Jurkat, Clone E6-1 (cell line): ENCODE measurements around the gene ADM2.

ENCODE experiments used
- DNase-seq: peaks from one replicate; pipeline ENCODE4 v3.0.0-alpha.2; 2011; ENCODE audit warnings: low read depth, low spot score
- H3K4me3 ChIP-seq: 2 replicates; pipeline ENCODE4 v1.5.1; 2011; ENCODE audit warnings: mild to moderate bottlenecking, low read length, control low read depth, moderate library complexity

The ADM2 gene

GRCh38 chr22:50443801-50444625 lies 37.3 kb upstream of the ADM2 start:
- no peak for DNase-seq

GRCh38 chr22:50444663-50445062 lies 36.7 kb upstream of the ADM2 start:
- no peak for DNase-seq
- H3K4me3 ChIP-seq, result no peak overlapping the region

More at GRCh38 chr22:50443801-50444625, 37.3 kb upstream of the ADM2 start:
- no peak overlapping the region for H3K4me3 ChIP-seq

DNA sequence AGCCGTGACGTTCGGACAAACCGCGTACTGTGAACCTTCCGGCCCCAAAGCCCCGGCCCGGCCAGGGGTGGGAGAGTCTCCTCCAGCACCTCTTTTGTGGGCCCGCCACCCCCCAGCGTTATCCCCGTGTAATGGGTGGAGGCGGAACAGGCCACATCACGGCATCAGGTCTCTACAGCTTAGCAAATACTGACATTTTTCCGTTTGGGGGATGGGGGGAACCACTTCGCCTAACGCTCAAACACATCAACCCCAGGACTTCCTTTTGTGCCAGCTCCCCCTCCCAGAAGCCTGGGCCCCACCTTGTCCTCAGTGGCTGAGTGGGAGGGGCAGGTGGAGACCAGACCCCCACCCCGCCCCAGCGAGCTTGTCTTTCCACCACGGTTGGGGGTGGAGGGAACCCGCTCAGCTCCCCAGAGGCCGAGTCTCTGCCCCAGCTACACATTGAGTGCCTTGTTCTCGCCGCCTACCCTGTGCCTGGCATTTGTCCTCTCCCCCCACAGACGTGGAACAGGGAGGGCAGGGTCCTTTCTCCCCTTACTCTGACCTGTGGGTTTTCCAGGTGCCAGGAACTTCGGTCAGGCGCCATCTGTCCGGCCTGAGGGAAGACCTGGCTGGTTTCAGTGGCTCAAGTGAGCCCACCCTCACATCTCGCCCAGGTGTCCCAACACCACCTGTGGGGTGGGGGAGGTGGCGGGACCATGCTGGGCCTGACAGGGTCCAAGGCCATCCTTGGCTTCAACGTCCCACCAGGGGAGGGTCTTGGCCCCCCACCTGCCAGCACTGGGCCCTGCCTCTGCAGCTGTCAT lies 36.1 kb upstream of the ADM2 start:
- peak; percentile 78 for DNase-seq
- no peak overlapping the region for H3K4me3 ChIP-seq

- no peak for DNase-seq
- no peak overlapping the region for H3K4me3 ChIP-seq
Observed at GRCh38 chr22:50445880-50446707, 35.2 kb upstream of the ADM2 start.

DNA sequence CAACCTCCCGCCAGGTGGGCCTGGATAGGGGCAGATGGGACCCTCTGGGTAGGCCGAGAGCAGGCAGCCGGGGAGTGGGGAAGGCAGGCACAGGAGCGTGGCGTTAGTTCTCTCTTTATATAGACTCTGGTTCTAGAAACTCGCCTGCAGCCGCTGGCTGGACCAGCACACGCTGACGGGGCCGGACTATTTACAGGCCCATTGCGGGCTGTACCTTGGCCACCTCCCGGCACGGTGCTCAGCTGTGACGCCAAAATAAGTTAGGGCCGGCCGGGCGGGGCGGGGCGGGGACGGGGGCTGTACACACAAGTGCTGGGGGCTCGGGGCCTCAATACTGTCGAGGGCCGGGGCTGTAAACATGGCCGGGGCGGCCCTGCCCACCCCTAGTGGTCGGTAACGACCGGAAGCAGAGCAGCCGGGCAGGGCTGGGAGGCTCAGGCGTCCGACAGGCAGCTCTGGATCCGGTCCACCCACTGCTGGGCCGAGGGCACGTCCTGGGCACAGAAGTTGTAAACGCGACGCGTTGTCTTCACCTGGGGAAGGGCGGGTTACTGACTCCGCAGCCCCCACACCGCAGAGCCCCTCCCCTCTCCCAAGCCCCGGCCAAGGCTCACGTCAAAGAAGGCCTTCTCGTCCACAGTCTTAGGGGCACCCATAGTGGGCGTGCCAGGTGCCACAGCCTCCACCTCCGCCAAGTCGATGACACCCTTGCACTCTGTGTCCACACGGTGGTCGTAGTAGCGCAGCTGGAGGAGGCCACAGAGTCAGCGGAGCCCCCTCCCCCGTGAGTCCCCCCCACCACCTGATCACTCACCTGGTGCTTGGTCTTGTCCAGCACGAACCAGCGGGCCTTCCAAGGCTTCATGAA lies 34.4 kb upstream of the ADM2 start:
- no peak for DNase-seq
- no peak overlapping the region for H3K4me3 ChIP-seq

DNA sequence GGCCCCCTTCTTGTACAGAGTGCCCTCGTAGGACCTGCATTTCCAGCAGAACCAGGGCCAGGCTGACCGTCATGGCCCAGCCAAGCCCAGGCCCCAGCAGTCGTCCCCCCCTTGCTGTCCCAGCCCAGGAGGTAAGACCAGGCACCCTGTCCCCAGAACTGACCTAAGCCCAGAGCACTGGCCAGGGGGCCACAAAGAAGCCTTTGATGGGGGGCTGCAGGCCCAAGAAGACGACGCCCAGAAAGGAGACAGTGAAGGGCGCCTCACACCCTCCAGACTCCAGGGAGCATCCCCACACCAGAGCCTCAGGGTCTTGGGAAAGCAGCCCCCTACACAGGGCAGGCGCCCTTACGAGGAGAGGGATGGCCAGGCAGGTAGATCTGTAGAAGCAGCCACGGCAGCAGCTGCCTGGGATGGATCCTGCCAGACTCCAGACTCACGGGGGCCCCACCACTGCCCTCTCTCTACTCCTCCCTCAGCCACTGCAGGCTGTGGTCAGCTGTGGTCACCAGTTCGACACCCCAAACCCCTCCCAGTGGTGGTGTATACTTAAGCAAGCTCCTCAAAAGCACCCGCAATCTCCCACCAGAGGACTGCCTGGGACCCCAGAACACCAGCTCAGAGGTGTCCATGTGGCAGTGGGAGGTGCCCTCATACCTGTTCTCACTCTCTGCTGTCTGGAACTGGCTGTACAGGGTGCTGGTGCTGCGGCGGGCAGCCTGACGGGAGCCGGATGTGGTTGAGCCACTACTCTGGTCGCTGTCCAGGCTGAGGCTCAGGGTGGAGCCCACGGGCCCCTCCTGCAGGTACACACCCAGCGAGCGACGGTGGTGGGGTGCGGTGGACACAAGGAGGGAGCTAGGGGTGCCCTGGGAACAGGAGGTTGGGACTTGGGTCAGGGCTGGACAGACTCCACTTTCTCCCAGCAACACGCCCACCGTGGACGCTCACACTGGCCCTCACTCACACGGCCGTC lies 33.5 kb upstream of the ADM2 start:
- H3K4me3 ChIP-seq, result no peak overlapping the region
- DNase-seq, result no peak

DNA sequence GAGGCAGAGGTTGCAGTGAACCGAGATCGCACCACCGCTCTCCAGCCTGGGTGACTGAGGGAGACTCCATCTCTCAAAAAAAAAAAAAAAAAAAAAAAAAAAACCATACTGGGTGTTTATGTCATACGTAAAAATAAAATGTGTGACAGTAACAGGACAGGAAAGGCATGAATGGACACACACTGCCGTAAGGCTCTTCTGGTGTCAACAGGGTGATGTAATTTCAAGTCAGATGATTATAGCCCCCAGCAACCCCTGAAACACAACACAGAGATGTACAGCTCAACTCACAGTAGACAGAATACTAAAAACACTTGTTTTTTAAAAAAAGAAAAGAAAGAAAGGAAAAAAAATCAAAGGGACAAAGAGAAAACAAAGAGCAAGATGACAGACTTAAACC lies 28.7 kb upstream of the ADM2 start:
- no peak for DNase-seq

GRCh38 chr22:50454556-50455075 lies 26.7 kb upstream of the ADM2 start:
- DNase-seq, result no peak
- H3K4me3 ChIP-seq, result no peak overlapping the region

More for the DNA sequence above, 28.7 kb upstream of the ADM2 start:
- H3K4me3 ChIP-seq, result no peak overlapping the region

DNA sequence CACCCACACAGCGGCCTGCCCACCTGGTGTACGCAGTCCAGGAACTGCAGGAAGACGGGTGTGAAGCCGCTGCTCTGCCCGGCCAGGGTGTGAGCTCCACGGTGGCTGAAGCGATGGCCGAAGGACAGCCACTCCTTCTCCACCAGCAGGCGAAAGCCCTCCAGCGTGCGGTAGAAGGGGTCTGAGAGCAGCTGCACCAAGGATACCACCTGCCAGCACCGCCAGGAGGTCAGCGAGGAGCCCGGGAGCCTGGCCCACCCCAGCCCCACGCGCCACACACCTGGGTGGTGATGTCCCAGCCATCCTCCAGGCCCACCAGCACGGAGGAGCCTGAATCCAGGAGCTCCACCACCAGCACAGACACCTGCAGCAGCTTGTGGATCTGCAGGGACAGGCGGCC lies 26.1 kb upstream of the ADM2 start:
- H3K4me3 ChIP-seq, result no peak overlapping the region
- DNase-seq, result no peak

- no peak overlapping the region for H3K4me3 ChIP-seq
- DNase-seq, result no peak
Observed at GRCh38 chr22:50456026-50456425, 25.3 kb upstream of the ADM2 start.

GRCh38 chr22:50456466-50457234 lies 24.7 kb upstream of the ADM2 start:
- DNase-seq, result no peak
- H3K4me3 ChIP-seq, result no peak overlapping the region

DNA sequence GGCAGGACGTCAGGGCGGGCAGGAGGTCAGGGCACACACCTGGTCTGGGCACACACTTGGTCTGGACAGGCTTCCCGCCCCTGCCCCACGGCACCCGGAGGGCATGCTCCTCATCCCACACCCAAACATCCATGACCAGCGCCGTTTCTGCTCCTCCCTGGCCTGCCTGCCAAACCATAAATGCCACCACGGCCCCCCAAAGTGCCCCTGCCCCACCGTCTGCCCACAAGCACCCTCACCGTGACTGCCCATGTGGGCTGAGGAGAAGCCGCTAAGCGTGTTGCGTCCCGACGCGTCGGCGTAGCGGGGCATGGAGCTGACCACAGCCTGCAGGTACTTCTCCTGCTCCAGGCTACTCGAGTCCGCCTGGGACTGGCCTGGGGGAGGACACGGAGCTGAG lies 22.3 kb upstream of the ADM2 start:
- no peak for DNase-seq
- no peak overlapping the region for H3K4me3 ChIP-seq

- no peak for DNase-seq
- H3K4me3 ChIP-seq, result no peak overlapping the region
Observed at GRCh38 chr22:50459496-50460140, 21.7 kb upstream of the ADM2 start.

DNA sequence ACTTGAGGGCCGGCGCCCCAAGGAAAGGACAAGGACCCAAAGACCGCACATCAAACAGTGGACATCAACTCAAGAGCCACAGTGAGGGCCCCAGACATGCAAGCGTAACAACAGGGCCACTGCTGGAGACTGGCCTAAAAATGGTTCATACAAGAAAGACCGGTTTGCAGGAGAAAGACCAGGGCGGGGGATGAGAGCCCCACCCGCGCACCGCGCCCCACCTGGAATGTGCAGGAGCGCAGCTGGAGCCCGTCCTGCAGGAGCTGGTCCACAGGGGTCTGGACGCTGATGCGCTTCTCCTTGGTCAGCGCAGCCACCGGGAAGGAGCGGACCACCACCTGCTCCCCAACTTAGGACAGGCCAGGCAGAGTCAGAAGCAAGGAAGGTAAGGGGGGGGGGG lies 20.4 kb upstream of the ADM2 start:
- no peak overlapping the region for H3K4me3 ChIP-seq
- DNase-seq, result no peak

DNA sequence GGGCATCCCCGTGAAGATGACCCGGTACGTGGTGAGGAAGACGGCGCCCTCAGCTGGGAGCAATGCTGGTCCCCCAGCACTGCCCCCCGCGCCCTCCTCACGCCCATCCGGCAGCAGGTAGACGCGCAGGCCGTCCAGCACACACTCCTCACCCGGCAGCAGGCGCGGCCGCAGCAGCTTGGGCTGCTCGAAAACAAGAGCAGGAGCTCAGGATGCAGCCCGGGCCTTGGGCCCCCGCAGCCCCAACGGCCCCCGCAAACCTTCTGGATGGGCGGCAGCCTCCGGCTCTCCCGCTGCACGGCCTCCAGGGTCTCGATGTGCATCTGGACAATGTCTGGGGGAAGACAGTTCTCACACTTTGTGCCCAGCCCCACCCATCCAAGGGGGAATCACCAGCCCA lies 19.8 kb upstream of the ADM2 start:
- H3K4me3 ChIP-seq, result no peak overlapping the region
- DNase-seq, result no peak

DNA sequence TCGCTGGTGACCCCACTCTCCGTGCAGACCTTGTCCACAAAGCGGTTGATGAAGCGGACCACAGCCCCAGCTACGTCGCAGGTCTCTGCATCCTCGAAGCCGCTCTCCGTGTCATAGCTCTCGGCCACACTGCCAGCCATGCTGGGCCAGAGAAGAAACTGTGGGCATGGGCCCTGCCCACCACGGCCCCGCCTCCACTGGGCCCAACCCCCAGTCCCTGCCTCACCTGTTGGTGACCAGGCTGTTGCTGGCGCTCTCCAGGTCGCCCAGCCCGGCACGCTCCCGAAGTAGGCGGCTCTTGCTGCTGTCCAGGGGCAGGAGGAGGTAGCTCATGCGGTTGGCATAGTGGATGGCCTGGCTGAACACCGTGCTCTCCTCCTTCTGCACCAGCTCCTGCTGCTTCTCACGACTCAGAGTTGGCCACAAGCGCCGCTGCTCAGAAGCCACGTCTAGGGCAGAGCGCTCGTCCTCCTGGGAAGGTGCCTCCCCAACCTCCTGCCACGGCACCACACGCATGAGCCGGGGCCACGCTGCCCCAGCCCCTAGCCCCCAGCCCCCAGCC lies 19.3 kb upstream of the ADM2 start:
- DNase-seq, result no peak
- H3K4me3 ChIP-seq, result no peak overlapping the region
